ENCODE measurements around the gene TLE3.

TLE3 gene

DNA sequence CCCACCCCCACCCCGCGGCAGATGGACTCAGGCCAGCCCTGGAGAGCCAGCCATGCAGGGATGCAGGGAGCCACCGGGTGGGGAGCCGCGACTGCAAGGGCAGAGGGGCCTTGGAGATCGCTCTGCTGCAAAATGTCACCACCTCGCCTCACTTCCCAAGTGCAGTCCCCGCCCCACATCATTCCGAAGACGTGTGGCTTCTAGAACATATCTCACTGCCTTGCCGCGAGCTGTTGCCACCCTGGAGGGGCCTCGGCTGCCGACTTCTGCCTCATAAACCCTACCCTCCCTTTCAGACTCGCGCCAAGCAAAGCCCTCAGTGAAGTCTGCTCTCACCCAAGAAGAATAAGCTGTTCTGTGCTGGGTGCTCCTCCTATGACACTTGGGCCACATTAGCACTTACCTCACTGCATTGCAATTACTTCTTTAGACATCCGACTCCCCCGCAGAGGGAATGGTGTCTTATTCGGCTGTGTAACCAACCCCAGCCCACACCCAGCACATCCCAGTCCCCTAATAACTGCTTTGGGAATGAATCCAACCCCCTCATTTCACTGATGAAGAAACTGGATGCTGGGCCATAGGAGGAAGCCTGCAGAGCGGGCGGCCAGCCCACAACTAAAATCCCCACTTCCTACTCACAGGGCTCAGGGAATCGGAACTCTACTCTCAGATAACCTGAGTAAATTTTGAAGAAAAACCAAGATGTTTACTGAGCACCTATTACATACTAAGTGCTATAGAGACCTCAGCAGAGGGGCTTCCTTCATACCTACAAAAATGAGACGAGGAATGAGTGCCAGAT, 8.6 kb downstream of the TLE3 start:
- peaks cover 73% of the 10 kb centered on the region for H3K36me3 ChIP-seq (ENCODE audit: insufficient read depth, low read length)
- no peak overlapping the region for H3K4me2 ChIP-seq (ENCODE audit: insufficient read depth, low read length)
- H3K4me3 ChIP-seq (ENCODE audit: low read depth in 1 of 2, low read length in 2 of 2) = no peak overlapping the region
- no peak for TF ChIP-seq EZH2 (IDR thresholded peaks at IDR 0.05; ENCODE audit: borderline replicate concordance, low read depth, low read length, severe bottlenecking)
- TF ChIP-seq, protein P1, sequence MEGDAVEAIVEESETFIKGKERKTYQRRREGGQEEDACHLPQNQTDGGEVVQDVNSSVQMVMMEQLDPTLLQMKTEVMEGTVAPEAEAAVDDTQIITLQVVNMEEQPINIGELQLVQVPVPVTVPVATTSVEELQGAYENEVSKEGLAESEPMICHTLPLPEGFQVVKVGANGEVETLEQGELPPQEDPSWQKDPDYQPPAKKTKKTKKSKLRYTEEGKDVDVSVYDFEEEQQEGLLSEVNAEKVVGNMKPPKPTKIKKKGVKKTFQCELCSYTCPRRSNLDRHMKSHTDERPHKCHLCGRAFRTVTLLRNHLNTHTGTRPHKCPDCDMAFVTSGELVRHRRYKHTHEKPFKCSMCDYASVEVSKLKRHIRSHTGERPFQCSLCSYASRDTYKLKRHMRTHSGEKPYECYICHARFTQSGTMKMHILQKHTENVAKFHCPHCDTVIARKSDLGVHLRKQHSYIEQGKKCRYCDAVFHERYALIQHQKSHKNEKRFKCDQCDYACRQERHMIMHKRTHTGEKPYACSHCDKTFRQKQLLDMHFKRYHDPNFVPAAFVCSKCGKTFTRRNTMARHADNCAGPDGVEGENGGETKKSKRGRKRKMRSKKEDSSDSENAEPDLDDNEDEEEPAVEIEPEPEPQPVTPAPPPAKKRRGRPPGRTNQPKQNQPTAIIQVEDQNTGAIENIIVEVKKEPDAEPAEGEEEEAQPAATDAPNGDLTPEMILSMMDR (IDR thresholded peaks at IDR 0.05; ENCODE audit: borderline replicate concordance, extremely low read depth, low read length, poor library complexity, severe bottlenecking) = no peak
- H3K9me3 ChIP-seq (ENCODE audit: insufficient read depth, low read length, severe bottlenecking) = no peaks in the 10 kb centered on the region
- peaks cover 93% of the 10 kb centered on the region for H3K79me2 ChIP-seq (ENCODE audit: insufficient read depth, low read length)
- H3K4me1 ChIP-seq (ENCODE audit: insufficient read depth, low read length) = peaks cover 15% of the 10 kb centered on the region
- no peak for ATAC-seq (ENCODE audit: insufficient read depth, low read depth)
- H3K27me3 ChIP-seq (ENCODE audit: insufficient read depth, low read length, poor library complexity) = no peaks in the 10 kb centered on the region
- H3K27ac ChIP-seq (ENCODE audit: low read length) = no peak overlapping the region
- peaks cover 78% of the 10 kb centered on the region for H4K20me1 ChIP-seq (ENCODE audit: insufficient read depth, low read length)
- DNase-seq = no peak
- H2AFZ ChIP-seq (ENCODE audit: low read depth, low read length) = no peak overlapping the region
- no peak overlapping the region for H3K9ac ChIP-seq (ENCODE audit: low read depth, low read length)

DNA sequence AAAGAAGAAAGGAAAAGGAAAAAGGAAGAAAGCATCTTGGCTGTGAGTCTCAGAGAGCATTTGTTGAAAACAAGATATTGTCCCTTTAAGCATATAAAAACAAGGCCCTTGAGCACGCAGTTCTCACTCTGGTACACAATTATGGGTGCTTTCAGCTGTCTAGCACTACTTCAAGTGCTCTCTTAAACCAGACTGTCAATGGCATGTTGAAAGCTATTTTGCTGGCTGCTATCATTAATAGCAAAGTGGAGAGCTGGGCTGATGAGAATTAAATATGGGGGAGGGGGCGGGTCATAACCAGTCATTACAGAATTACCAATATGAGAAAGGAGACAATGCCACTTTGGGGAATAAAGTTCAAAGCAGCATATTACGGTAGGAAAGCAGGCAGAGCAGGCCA, 9.3 kb downstream of the TLE3 start:
- ATAC-seq (ENCODE audit: insufficient read depth, low read depth) (no peak), DNase-seq (no peak)
- Histone ChIP-seq H3K4me1 (ENCODE audit: insufficient read depth, low read length) (peaks cover 8% of the 10 kb centered on the region), H3K27me3 (ENCODE audit: insufficient read depth, low read length, poor library complexity) (no peaks in the 10 kb centered on the region), H3K36me3 (ENCODE audit: insufficient read depth, low read length) (peaks cover 69% of the 10 kb centered on the region), H2AFZ (ENCODE audit: low read depth, low read length) (no peak overlapping the region), H3K4me2 (ENCODE audit: insufficient read depth, low read length) (no peak overlapping the region), H3K79me2 (ENCODE audit: insufficient read depth, low read length) (peaks cover 91% of the 10 kb centered on the region), H4K20me1 (ENCODE audit: insufficient read depth, low read length) (peaks cover 79% of the 10 kb centered on the region), H3K27ac (ENCODE audit: low read length) (no peak overlapping the region), H3K9me3 (ENCODE audit: insufficient read depth, low read length, severe bottlenecking) (no peaks in the 10 kb centered on the region), H3K9ac (ENCODE audit: low read depth, low read length) (no peak overlapping the region), H3K4me3 (ENCODE audit: low read depth in 1 of 2, low read length in 2 of 2) (no peak overlapping the region)
- TF ChIP-seq EZH2 (IDR thresholded peaks at IDR 0.05; ENCODE audit: borderline replicate concordance, low read depth, low read length, severe bottlenecking) = no peak
- TF ChIP-seq, protein P1 (IDR thresholded peaks at IDR 0.05; ENCODE audit: borderline replicate concordance, extremely low read depth, low read length, poor library complexity, severe bottlenecking) = no peak

DNA sequence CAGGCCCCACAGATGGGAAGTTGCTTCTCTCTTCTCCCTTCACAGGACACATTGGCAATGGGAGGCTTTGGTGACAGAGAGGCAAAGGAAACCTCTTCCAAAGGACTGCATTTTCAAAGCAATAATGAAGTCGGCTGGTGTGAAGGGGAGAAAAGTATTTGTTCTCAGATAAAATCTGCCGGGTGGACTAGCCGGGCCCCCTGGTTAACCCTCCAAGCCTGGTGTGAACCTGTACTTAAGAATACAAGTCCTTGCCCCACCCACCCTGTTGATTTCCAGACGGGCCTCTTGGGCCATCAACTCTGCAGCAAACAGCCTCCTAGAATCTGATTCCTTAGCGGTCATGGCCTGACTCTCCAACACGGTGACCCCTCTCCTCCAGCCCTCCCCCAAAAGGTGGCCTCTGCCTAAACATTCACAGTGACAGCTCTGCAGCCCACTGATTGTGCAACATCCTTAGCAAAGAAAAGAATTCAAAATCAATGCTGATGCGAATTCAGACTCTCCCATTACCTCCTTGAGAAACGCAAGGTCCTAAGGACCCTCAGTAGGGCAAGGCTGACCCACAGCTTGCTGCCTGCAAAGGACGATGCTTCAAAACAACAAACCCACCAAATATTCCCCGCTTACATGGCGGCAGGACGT, 9.9 kb downstream of the TLE3 start:
- Histone ChIP-seq H3K4me3 (ENCODE audit: low read depth in 1 of 2, low read length in 2 of 2) (no peak overlapping the region), H3K4me2 (ENCODE audit: insufficient read depth, low read length) (no peak overlapping the region), H2AFZ (ENCODE audit: low read depth, low read length) (no peak overlapping the region), H3K4me1 (ENCODE audit: insufficient read depth, low read length) (peaks cover 4% of the 10 kb centered on the region), H3K79me2 (ENCODE audit: insufficient read depth, low read length) (peaks cover 85% of the 10 kb centered on the region), H3K9ac (ENCODE audit: low read depth, low read length) (no peak overlapping the region), H3K27me3 (ENCODE audit: insufficient read depth, low read length, poor library complexity) (no peaks in the 10 kb centered on the region), H3K9me3 (ENCODE audit: insufficient read depth, low read length, severe bottlenecking) (no peaks in the 10 kb centered on the region), H3K36me3 (ENCODE audit: insufficient read depth, low read length) (peaks cover 67% of the 10 kb centered on the region), H4K20me1 (ENCODE audit: insufficient read depth, low read length) (peaks cover 75% of the 10 kb centered on the region), H3K27ac (ENCODE audit: low read length) (no peak overlapping the region)
- DNase-seq = no peak
- ATAC-seq (ENCODE audit: insufficient read depth, low read depth) = no peak
- no peak for TF ChIP-seq EZH2 (IDR thresholded peaks at IDR 0.05; ENCODE audit: borderline replicate concordance, low read depth, low read length, severe bottlenecking)
- TF ChIP-seq, protein P1 (IDR thresholded peaks at IDR 0.05; ENCODE audit: borderline replicate concordance, extremely low read depth, low read length, poor library complexity, severe bottlenecking) = no peak

Measured in DND-41 (cell line).